SU-DHL-6 (cell line): ENCODE data around the gene SDF2L1.

Experiments
- EZH2phosphoT487 ChIP-seq: fragments of 200-600 bp; sonication (generic), shearing (Covaris generic); conservative IDR thresholded peaks from 2 replicates; pipeline ENCODE4 v1.6.1; 2018; ENCODE audit warnings: mild to moderate bottlenecking, antibody characterized with exemption, low read length, moderate library complexity, mixed read lengths
- TF ChIP-seq, protein P1 (sequence below): fragments of 200-600 bp; sonication (generic); IDR thresholded peaks from one replicate; pipeline ENCODE4 v1.5.1; 2017; ENCODE audit warnings: antibody characterized with exemption, mild to moderate bottlenecking, low read length, moderate library complexity; ENCODE audit not compliant: insufficient read depth, poor library complexity, severe bottlenecking

DNA sequence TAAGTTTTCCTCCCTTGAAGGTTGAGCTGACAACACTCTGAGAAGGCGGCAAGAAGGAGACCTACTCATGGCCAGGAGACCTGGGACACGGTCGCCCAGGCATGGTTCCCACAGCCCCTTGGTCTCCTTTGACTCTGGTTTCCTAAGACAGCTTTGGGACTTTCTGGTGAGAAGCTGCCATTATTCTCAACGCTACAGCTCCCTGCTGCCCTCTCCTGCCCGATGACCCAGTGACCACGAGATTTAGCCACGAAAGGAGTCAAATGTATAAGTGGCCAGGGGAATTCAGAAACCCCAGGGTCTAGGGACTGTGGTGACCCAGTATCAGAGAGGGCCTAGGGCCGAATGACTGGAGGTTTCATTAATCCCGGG, 699 bp upstream of the SDF2L1 start:
- TF ChIP-seq EZH2phosphoT487, result no peak
- TF ChIP-seq, protein P1, sequence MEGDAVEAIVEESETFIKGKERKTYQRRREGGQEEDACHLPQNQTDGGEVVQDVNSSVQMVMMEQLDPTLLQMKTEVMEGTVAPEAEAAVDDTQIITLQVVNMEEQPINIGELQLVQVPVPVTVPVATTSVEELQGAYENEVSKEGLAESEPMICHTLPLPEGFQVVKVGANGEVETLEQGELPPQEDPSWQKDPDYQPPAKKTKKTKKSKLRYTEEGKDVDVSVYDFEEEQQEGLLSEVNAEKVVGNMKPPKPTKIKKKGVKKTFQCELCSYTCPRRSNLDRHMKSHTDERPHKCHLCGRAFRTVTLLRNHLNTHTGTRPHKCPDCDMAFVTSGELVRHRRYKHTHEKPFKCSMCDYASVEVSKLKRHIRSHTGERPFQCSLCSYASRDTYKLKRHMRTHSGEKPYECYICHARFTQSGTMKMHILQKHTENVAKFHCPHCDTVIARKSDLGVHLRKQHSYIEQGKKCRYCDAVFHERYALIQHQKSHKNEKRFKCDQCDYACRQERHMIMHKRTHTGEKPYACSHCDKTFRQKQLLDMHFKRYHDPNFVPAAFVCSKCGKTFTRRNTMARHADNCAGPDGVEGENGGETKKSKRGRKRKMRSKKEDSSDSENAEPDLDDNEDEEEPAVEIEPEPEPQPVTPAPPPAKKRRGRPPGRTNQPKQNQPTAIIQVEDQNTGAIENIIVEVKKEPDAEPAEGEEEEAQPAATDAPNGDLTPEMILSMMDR, result no peak
